Measurements from ENCODE around the gene WDR64.

The WDR64 gene

DNA sequence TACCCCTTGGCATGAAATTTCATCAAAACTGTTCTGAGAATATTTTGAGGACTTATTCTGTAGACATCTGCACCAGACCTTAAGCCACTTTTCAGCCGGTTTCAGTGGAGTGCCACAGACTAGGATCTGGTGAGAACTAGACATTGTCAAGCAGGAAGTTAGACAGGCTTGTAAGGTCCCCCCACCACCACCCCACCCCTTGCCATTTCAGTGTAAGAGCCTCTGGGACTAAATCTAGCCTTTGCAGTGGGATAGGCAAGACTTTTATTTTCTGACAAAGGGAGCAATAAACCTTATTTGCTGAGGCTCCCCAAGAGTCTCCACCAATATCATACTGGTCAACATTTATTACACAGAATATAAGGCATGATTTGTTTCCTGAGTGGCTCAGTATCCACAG, 118.0 kb downstream of the WDR64 start:
- no peak overlapping the region for H3K4me3 ChIP-seq (ENCODE audit: low read depth, low read length)
- TF ChIP-seq POLR2A (IDR thresholded peaks at IDR 0.05; ENCODE audit: extremely low read depth, insufficient read length) (no peak), MYC (IDR thresholded peaks at IDR 0.05; ENCODE audit: low read depth, low read length) (no peak)
- TF ChIP-seq, protein P1, sequence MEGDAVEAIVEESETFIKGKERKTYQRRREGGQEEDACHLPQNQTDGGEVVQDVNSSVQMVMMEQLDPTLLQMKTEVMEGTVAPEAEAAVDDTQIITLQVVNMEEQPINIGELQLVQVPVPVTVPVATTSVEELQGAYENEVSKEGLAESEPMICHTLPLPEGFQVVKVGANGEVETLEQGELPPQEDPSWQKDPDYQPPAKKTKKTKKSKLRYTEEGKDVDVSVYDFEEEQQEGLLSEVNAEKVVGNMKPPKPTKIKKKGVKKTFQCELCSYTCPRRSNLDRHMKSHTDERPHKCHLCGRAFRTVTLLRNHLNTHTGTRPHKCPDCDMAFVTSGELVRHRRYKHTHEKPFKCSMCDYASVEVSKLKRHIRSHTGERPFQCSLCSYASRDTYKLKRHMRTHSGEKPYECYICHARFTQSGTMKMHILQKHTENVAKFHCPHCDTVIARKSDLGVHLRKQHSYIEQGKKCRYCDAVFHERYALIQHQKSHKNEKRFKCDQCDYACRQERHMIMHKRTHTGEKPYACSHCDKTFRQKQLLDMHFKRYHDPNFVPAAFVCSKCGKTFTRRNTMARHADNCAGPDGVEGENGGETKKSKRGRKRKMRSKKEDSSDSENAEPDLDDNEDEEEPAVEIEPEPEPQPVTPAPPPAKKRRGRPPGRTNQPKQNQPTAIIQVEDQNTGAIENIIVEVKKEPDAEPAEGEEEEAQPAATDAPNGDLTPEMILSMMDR (IDR thresholded peaks at IDR 0.05; ENCODE audit: low read depth, low read length) = no peak
- TF ChIP-seq, protein P2, sequence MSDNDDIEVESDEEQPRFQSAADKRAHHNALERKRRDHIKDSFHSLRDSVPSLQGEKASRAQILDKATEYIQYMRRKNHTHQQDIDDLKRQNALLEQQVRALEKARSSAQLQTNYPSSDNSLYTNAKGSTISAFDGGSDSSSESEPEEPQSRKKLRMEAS (IDR thresholded peaks at IDR 0.05; ENCODE audit: low read depth, low read length) = no peak
- DNase-seq (ENCODE audit: low read depth) = peak; percentile 2

DNA sequence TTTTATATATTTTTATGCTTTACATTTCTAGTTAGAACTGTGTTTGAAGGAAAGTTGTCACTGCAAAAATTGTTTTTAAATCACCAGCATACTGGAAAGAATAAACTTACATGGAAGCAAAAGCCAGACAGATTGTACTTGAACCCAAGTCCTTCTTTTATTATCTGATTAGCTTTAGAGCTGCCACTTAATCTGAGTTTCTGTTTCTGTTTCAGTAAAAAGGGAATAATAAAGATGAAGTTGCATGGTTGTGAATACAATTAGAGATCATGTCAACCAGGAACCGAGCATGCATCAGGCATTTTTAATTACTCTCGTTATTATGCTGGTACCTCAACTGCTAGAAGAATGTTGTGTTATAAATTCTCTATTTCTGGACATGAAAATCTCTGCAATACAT, 119.0 kb downstream of the WDR64 start:
- DNase-seq (ENCODE audit: low read depth) = no peak
- no peak overlapping the region for H3K4me3 ChIP-seq (ENCODE audit: low read depth, low read length)
- TF ChIP-seq, protein P1 (IDR thresholded peaks at IDR 0.05; ENCODE audit: low read depth, low read length) = no peak
- TF ChIP-seq MYC (IDR thresholded peaks at IDR 0.05; ENCODE audit: low read depth, low read length) (no peak), POLR2A (IDR thresholded peaks at IDR 0.05; ENCODE audit: extremely low read depth, insufficient read length) (no peak)
- TF ChIP-seq, protein P2 (IDR thresholded peaks at IDR 0.05; ENCODE audit: low read depth, low read length) = no peak

DNA sequence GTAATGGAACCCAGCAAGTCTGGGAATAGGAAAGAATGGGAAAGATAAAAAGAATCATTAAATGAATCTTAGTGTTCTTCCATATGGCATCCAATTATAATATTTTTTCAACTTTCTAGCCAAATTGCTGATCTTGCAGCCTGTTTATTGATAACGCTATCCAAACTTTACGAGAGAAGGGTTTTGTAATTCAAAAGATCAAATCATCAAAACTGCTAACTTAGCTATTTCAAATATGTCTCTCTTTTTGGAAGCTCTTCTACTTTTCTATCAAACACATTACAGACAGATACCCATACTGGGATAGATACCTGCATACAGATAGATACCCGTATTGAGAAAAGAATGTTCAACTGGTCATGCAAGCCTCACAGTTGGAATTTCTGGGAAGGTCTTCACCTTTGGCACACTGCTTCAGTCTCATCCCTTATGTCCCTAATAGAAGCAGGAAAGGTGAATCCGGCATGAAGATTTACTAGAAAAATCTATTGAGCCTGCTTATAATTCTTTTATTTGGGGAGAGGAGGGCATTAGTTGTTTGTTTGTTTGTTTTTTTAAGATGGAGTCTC, 120.9 kb downstream of the WDR64 start:
- no peak for TF ChIP-seq POLR2A (IDR thresholded peaks at IDR 0.05; ENCODE audit: extremely low read depth, insufficient read length)
- TF ChIP-seq, protein P1 (IDR thresholded peaks at IDR 0.05; ENCODE audit: low read depth, low read length) = no peak
- TF ChIP-seq, protein P2 (IDR thresholded peaks at IDR 0.05; ENCODE audit: low read depth, low read length) = no peak
- TF ChIP-seq MYC (IDR thresholded peaks at IDR 0.05; ENCODE audit: low read depth, low read length) = no peak
- no peak overlapping the region for H3K4me3 ChIP-seq (ENCODE audit: low read depth, low read length)
- DNase-seq (ENCODE audit: low read depth) = no peak

DNA sequence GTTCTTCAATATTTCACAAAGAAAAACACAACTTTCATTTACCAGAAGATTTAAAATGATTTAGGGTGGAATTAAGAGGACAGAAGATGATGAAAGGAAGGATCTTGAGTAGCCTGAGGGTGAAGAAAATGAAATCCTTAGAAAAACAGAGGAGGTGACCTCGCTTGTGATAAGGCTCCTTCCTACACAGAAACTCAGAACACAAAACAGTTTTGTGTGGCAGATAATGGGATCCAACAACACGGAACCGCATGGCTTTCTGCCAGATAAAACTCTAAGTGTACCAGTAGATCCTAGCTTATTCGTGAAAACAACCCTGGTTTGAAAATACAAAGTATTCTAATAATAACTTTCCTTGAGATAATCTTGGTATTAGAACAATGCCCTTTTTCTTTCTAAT, 121.9 kb downstream of the WDR64 start:
- H3K4me3 ChIP-seq (ENCODE audit: low read depth, low read length) = no peak overlapping the region
- no peak for DNase-seq (ENCODE audit: low read depth)
- TF ChIP-seq, protein P1 (IDR thresholded peaks at IDR 0.05; ENCODE audit: low read depth, low read length) = no peak
- TF ChIP-seq, protein P2 (IDR thresholded peaks at IDR 0.05; ENCODE audit: low read depth, low read length) = no peak
- TF ChIP-seq POLR2A (IDR thresholded peaks at IDR 0.05; ENCODE audit: extremely low read depth, insufficient read length) = no peak
- TF ChIP-seq MYC (IDR thresholded peaks at IDR 0.05; ENCODE audit: low read depth, low read length) = no peak

DNA sequence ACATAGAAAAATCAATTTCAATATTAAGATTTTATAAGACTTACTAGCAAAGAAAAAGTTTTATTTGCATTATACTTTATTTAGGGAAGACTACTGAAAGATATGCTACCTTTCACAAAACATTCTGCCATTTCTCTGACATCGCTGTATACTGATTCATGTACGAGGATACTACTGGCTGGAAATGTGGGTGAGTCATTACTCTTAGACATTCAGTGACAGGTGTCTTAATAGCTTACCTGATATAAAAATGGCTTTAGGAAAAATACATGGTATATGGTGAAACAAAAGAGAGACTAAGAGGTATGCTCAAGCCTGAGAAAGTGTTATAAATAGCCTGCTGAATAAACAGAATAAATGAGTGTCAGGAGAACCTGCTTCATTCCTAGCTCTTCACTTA, 122.9 kb downstream of the WDR64 start:
- no peak overlapping the region for H3K4me3 ChIP-seq (ENCODE audit: low read depth, low read length)
- TF ChIP-seq, protein P2 (IDR thresholded peaks at IDR 0.05; ENCODE audit: low read depth, low read length) = no peak
- no peak for TF ChIP-seq MYC (IDR thresholded peaks at IDR 0.05; ENCODE audit: low read depth, low read length)
- TF ChIP-seq, protein P1 (IDR thresholded peaks at IDR 0.05; ENCODE audit: low read depth, low read length) = no peak
- no peak for TF ChIP-seq POLR2A (IDR thresholded peaks at IDR 0.05; ENCODE audit: extremely low read depth, insufficient read length)
- no peak for DNase-seq (ENCODE audit: low read depth)

All from NB4 (cell line).